Mesodermal cell (in vitro differentiated cells): ENCODE data around the gene RUVBL2.
A peak's percentile ranks its signal among the peaks of the same experiment; 100 is the strongest.

Experiments used
- H3K27ac ChIP-seq: 2 replicates; pipeline ENCODE4 v1.7.0; 2013; ENCODE audit warnings: mild to moderate bottlenecking, low read depth, low read length, moderate library complexity; ENCODE audit not compliant: severe bottlenecking
- H3K36me3 ChIP-seq: 2 replicates; pipeline ENCODE4 v1.7.1; 2013; ENCODE audit warnings: mild to moderate bottlenecking, low read length, moderate library complexity; ENCODE audit not compliant: control insufficient read depth, insufficient read depth
- H3K4me1 ChIP-seq: one replicate; pipeline ENCODE4 v1.7.1; 2013; ENCODE audit warnings: mild to moderate bottlenecking, low read length; ENCODE audit not compliant: insufficient read depth, control insufficient read depth, poor library complexity, severe bottlenecking
- H3K4me3 ChIP-seq: 2 replicates; pipeline ENCODE4 v1.7.0; 2013; ENCODE audit warnings: low read length, control low read depth, mild to moderate bottlenecking; ENCODE audit not compliant: insufficient read depth, poor library complexity, severe bottlenecking; ENCODE audit errors: extremely low read depth
- H3K9me3 ChIP-seq: 2 replicates; pipeline ENCODE4 v1.7.1; 2013; ENCODE audit warnings: mild to moderate bottlenecking, low read length, moderate library complexity; ENCODE audit not compliant: control insufficient read depth
- WGBS, 2 experiments: methylation state at CpG; one replicate each; pipeline ENCODE4 v1.1.5; 2013; ENCODE audit warnings: missing lambda C conversion rate in 2 of 2; ENCODE audit not compliant: insufficient coverage in 2 of 2; 5-methylcytosine and 5-hydroxymethylcytosine counted together

RUVBL2 gene

GRCh38 chr19:48991011-48991609 is 2.6 kb upstream of the RUVBL2 start:
- Histone ChIP-seq H3K9me3 (no peaks in the 10 kb centered on the region), H3K27ac (no peak overlapping the region), H3K36me3 (peaks cover 43% of the 10 kb centered on the region), H3K4me1 (peaks cover 16% of the 10 kb centered on the region), H3K4me3 (peak overlapping the region; percentile 98)
- 94 to 97% methylated on average over 20 to 22 of the region's 22 CpGs for WGBS, 2 experiments

DNA sequence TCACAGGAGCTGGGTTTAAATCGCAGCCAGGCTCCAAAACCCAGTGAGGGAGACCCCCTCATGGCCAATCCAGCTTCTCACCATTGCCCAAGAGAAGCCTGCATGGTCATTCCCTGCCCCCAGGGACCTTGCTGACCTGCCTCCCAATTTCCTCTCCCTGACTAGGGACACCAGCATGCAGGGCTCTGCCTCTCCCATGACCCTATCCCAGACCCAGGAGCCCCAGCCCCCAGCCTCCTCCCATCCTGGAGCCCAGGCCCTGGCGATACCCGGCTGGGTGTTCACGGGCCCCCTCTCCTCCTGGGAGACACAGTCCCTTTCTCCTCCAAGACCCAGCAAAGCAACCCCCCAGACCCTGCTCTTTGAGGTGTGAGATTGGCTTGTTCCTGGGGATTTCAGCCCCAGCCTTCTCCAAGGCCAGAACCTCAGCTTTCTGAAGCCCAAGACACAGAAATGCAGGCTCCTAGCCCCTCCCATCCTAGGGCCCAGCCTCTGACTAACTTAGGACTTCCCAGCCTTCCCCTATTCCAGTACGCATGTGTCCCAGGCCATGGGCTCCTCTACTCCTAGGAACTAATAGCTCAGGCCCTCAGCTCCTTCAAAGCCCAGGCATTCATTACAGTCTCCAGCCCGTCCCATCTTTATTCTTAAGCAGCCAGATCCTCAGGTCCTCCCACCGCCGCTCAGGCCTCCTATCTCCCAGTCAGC is 1.7 kb upstream of the RUVBL2 start:
- WGBS, 2 experiments = 23 to 38% methylated on average over 5 to 7 of the region's 8 CpGs
- Histone ChIP-seq H3K9me3 (no peaks in the 10 kb centered on the region), H3K27ac (peak overlapping the region; percentile 5), H3K4me1 (peaks cover 16% of the 10 kb centered on the region), H3K36me3 (peaks cover 34% of the 10 kb centered on the region), H3K4me3 (peak overlapping the region; percentile 98)

DNA sequence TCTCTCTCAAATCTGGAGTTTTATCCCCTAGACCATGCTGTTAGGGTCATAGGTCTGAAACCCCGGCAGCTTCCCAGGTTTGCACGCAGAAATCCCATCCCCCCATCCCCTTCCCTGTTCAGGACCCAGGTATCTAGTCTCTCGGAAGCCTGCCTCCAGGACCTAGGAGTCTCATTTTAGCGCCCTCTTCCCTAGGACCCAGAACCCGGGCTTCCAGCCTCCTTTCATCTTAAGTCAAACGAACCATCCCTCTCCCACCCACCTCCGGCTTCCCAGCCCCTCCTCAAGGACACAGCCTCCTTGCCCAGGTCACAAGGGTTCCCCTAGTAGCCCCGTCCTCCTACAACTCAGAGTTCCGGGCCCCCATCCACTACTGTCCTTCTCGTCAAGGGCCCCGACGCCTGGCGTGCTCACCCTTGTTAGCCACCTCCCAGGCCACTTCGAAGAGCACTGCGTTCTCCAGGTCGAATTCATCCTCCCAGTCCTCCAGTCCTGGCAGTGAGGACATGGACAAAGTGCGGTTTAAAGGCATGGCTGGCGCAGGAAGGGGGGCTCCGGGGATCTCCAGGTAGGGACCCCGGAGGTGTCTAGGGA is 1.0 kb upstream of the RUVBL2 start:
- 1 to 2% methylated on average over 18 to 20 of the region's 20 CpGs for WGBS, 2 experiments
- peaks cover 31% of the 10 kb centered on the region for H3K36me3 ChIP-seq
- peak overlapping the region; percentile 98 for H3K4me3 ChIP-seq
- peaks cover 16% of the 10 kb centered on the region for H3K4me1 ChIP-seq
- H3K27ac ChIP-seq = peak overlapping the region; percentile 65
- H3K9me3 ChIP-seq = no peaks in the 10 kb centered on the region

DNA sequence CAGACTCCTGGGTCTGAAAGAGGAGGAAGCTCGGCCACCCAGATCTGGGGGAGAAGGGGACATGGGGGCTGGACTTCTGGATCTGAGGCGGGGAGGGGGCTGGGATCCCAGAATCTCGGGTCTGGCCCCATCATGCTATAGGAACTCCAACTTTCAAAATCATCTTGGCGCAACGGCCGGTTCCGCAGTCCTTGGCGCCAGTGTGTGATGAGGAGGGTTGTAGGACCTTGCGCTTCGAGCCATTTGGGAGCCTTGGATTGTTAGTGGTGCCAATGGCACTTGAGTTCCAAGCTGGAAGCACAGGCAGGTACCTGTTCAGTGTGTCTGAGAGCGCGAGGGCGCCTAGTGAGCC is 324 bp downstream of the RUVBL2 start:
- Histone ChIP-seq H3K27ac (peak overlapping the region; percentile 80), H3K9me3 (no peaks in the 10 kb centered on the region), H3K4me1 (peaks cover 16% of the 10 kb centered on the region), H3K4me3 (peak overlapping the region; percentile 98), H3K36me3 (peaks cover 20% of the 10 kb centered on the region)
- WGBS, 2 experiments = 0 to 4% methylated on average over 6 to 7 of the region's 13 CpGs

DNA sequence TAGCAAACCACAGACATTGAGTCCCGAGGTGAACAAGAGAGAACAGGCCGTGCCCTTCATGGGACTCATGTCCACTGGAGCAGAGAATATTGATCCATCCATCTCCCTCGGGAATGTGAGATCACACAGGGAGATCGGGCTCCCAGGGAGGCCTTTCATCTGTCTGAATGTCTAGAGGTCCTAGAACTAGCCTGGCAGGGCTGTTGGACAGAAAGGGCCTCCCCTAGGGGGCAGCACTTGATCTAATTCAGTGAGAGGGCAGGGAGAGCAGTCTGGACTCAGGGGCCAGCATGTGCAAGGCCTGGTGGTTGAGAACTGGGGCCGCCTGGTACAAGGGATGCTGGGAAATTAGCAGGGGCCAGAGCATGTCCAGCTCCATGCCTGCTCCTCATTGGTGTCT is 4.3 kb downstream of the RUVBL2 start:
- 80 to 88% methylated on average over 4 to 5 of the region's 5 CpGs for WGBS, 2 experiments

DNA sequence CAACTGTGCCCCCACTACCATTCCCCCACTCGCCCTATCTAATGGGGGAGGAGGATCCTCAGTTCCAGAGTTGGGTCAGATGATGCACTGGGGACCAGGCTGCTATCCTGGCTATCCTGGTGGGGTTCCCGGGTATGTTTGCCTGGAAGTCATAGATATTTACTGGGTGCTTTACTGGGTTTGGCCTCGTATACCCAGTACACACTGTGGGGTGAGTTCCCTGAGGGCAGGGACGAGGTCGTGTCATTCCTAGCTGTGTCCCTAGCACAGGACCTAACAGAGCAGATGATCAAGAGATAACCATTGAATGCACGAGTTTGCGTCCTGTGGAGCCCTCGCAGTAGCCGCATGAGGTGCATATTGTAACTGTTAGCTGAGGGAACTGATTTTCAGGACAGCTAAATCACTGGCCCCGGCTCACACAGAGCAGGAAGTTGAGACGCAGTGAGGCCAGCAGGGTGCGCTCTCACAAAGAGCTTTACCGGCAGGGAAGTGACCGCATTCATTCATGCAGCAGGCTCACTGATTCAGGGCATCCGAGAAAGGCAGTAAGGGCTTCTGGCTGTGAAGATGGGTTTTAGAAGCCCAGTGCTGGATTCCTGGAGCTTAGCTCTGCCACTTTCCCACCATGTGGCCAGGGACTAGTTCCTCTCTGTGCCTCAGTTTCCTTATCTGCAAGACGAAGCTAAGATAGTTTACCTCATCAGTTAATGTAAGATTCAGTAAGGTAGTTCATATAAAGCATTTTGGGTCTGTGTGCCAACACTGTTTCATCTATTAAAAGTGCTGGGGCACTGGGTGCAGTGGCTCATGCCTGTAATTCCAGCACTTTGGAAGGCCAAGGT is 6.0 kb downstream of the RUVBL2 start:
- peaks cover 3% of the 10 kb centered on the region for H3K4me1 ChIP-seq
- H3K4me3 ChIP-seq = no peak overlapping the region
- 45 to 49% methylated on average over 13 of the region's 16 CpGs for WGBS, 2 experiments
- H3K27ac ChIP-seq = no peak overlapping the region
- no peaks in the 10 kb centered on the region for H3K9me3 ChIP-seq
- H3K36me3 ChIP-seq = peaks cover 48% of the 10 kb centered on the region

More for the DNA sequence above, 4.3 kb downstream of the RUVBL2 start:
- H3K9me3 ChIP-seq = no peaks in the 10 kb centered on the region
- peaks cover 7% of the 10 kb centered on the region for H3K4me1 ChIP-seq
- H3K27ac ChIP-seq = no peak overlapping the region
- H3K4me3 ChIP-seq = no peak overlapping the region
- peaks cover 31% of the 10 kb centered on the region for H3K36me3 ChIP-seq

- Histone ChIP-seq H3K4me1 (no peaks in the 10 kb centered on the region), H3K9me3 (no peaks in the 10 kb centered on the region), H3K4me3 (no peak overlapping the region), H3K36me3 (peaks cover 74% of the 10 kb centered on the region), H3K27ac (no peak overlapping the region)
- 96 to 98% methylated on average over 14 of the region's 15 CpGs for WGBS, 2 experiments
Observed at GRCh38 chr19:49004133-49004532, 10.4 kb downstream of the RUVBL2 start.

DNA sequence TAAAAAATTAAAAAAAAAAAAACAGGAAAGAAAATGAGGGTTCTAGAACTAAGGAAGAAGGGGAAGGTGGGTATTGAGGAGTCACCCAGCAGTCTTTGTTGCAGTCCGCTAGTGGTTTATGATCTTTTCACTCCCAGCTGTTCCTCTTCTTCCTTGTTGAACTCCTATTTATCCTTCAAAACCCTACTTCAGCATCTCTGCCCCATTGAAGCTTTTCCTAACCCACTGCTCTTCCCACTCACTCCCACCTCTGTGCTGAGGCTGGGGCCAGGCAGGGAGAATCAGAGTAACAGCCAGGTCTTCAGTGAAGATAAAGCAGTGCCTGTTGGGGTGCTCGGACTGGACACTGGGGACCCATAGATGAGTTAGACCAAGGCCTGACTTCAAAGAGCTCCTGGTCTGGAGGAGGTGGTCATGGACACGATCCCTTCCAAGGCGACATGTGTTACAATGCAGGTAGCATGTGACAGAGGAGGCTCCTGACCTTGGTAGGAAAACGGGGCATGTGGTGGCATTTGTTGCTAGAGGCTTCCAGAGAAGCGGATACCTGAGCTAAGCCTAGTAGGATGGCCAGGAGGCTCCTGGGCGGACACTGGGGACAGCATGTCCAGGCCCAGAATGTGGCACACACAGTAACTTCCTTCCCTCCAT is 11.4 kb downstream of the RUVBL2 start:
- H3K9me3 ChIP-seq = no peaks in the 10 kb centered on the region
- no peak overlapping the region for H3K4me3 ChIP-seq
- H3K36me3 ChIP-seq = peaks cover 72% of the 10 kb centered on the region
- WGBS, 2 experiments = 96 to 100% methylated on average over 5 to 7 of the region's 7 CpGs
- H3K27ac ChIP-seq = no peak overlapping the region
- no peaks in the 10 kb centered on the region for H3K4me1 ChIP-seq

DNA sequence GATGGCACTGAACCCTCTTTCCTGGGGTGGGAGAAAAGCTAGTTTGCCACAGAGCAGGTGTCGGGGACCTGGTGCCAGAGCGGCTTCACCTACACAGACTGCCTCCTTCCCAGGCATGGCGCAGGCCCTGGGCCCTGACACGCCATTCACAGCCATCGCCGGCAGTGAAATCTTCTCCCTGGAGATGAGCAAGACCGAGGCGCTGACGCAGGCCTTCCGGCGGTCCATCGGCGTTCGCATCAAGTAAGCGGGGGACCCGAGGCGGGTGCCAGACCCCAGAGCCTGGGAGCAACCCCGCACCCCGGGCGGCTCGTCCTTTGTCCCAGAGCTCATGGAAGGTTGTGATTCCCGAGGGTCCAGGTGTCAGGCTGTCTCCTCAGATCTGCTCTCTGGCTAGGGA is 13.2 kb downstream of the RUVBL2 start:
- Histone ChIP-seq H3K27ac (no peak overlapping the region), H3K4me1 (no peaks in the 10 kb centered on the region), H3K4me3 (no peak overlapping the region), H3K9me3 (no peaks in the 10 kb centered on the region), H3K36me3 (peaks cover 76% of the 10 kb centered on the region)
- 96 to 98% methylated on average over 18 to 22 of the region's 22 CpGs for WGBS, 2 experiments

DNA sequence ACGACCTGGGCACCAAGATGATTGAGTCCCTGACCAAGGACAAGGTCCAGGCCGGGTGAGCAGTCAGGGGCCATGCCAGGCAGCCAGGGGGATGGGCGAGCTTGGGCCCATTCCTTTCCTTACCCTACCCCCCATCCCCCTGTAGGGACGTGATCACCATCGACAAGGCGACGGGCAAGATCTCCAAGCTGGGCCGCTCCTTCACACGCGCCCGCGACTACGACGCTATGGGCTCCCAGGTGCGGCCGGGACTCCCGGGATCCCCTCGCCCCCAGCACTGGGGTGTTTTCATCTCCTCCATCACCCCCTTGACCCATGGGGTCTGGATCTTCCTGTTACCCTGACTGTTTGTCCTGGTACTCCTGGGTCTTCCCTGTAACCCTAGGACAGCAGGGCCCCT is 16.1 kb downstream of the RUVBL2 start:
- 97 to 100% methylated on average over 15 to 18 of the region's 18 CpGs for WGBS, 2 experiments
- Histone ChIP-seq H3K9me3 (no peaks in the 10 kb centered on the region), H3K36me3 (peaks cover 70% of the 10 kb centered on the region)

More for the DNA sequence above, 16.1 kb downstream of the RUVBL2 start:
- no peak overlapping the region for H3K27ac ChIP-seq
- H3K4me3 ChIP-seq = no peak overlapping the region
- H3K4me1 ChIP-seq = no peaks in the 10 kb centered on the region
